DMS114 treated with DMSO at 0.1 percent for 48 hours (cell line): ENCODE data around the gene KCNH3.
"Not testable (repeated sequence)": the region's sequence is repeated elsewhere in the genome, so short reads cannot be mapped to it uniquely, and the experiment has no call there.

ENCODE experiments used
- DNase-seq: peaks from one replicate; lab custom pipeline; 2025; ENCODE audit not compliant: unreplicated experiment; lab: John Stamatoyannopoulos, UW

KCNH3 gene

GRCh38 chr12:49584591-49584990 lies 45.8 kb downstream of the KCNH3 start:
- DNase-seq, result no peak

DNA sequence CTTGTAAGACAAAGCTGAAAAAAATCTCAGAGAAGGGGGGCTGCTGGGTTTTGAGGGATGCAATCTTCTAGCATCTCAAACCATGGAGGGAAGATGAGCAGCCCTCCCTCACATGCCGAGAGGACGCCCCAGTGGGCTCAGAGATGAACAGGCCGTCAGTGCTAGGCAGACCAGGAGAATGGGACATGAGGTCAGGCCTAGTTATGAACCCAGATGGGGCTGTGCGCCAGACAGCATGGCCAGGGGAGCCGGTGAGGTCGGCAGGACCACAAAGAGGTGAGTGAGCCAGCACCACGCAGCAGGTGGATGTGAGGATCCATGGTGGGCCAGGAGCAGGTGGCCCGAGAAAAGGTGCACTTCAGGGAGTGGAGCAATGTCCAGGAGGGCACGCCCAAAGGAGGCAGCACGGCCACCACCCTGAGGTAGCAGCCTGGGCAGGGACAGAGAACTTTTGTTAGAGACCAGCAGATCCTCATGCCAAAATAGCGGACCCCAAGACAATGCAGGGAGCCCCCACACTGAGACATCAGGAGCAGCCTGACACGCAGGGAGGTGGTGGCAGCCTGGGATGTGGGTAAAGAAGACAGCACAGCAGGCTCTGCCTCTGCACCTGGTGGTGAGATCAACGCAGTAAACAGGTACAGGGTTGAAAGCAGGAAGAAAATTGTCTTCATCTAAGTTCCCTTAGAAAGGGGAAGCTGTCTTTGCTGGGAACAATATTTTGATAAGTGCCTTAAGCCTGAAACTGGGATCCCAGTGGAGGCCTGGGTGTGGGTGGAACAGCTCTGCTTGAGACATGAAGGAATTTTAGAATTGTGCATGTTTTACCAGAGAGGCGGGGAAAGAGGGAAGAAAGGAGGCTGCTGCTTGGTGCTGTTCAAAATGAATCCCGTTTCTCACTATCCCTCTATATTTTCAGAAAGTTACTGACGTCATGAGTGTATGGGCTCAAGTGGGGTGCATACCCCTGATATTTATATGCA lies 46.9 kb downstream of the KCNH3 start:
- DNase-seq, result no peak

DNA sequence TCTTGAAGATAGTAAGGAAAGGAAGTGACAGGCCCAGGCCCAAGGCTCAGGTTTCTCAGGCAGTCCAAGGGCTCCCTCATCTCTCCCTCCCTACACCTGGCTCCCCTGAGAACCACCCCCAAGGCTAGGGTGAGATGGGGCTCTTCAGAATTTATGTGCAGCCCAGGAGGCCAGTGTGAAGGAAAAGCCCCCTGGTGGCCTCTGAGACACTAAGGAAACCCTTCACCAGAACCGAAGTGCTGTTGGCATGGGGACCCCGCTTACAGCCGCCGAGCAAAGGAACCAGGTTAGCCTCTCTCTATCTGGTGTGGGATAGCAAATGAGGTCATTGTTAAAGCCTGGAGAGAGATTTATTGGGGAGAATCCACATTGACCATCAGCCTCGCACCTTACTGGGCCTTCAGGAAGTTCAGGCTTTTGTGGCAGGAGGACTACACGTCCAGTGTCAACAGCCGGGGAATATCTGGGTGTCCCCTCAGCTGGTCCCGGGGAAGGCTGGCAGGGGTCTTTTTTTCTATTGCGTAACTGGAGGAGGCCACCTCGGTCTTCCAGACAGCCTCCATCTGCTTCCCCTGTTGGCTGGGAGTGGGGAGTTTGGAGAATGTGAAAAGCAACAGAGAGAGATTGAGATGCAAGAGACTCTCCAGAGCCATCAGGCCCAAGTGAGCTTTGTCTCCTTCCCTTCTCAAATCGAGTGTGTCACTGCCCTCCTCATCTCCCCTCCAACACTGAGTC lies 48.5 kb downstream of the KCNH3 start:
- no peak for DNase-seq

DNA sequence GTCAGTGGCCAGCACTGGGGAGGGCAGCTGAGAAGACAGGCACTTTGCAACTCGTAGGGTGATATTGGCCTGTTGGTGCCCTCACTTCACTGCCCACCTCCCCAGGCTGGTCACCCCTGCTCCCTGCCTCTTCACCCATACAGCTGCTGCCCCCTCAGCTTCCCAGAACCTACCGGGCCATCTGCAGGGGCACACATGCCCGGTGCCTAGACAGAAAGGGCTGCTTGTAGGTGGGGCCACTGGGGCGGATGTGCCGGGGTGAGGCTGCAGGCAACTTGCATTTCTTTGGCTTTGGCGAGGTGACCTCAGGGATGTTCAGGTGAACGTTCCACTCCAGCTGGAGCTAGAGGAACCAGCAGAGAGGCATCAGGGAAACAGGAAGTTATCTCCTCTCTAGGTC lies 49.5 kb downstream of the KCNH3 start:
- no peak for DNase-seq

DNA sequence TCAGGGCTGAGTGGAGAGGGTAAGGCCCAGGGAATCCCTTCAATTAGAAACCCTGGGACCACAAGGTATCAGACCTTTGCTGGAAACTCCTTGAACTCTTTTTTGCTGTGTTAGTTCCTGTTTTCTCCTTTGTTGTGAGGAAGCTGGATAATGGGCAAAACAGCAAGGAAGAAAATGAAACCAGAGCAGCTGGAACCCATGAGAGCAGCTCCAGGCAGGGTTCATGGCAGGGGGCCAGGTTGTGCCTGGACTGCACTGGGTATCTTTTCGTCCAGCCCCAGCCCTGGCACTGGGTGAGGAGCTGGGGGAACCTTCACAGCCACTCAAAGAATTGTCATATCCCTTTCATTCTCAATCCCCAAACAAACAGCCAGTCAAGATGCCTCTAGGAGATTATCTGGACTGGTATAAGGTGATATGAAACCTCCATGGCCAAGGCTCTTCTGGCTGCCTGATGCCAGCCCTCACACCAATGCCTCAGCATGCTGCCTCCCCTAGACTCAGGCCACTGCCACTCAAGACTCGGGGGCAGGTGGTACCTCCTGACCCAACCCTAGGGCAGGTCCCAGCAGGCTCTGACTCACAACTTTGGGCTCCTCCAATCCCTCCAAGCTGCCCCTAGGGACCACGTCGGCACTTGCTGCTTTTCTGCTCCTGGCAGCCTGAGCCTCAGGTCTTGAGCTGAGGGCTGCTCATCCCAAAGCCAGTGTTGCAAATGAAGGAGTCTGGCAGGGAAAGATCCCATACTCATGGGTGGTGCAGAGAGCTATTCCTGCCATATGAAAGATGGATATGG lies 50.1 kb downstream of the KCNH3 start:
- DNase-seq, result no peak

DNA sequence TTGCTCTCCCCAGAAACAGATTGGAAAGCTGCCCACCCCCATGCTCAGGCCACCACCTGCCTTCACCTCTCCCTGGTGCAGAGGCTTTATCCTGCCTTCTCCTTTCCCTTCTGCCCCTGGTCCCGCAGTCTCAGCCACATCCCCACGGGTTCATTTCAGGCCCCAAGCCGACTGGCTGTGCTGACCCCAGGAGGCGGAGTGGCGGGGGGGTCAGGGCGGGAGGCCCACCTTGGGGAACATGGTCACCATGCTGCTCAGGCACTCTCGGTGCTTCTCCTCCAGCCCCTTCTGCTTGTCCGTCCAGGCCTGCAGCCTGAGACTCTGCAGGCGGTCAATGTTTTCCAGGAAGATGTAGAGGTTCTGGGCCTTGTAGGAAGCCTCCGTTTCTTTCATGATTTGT lies 59.7 kb downstream of the KCNH3 start:
- DNase-seq, result no peak

- no peak for DNase-seq
Measured at GRCh38 chr12:49599961-49600360, 61.1 kb downstream of the KCNH3 start.

DNA sequence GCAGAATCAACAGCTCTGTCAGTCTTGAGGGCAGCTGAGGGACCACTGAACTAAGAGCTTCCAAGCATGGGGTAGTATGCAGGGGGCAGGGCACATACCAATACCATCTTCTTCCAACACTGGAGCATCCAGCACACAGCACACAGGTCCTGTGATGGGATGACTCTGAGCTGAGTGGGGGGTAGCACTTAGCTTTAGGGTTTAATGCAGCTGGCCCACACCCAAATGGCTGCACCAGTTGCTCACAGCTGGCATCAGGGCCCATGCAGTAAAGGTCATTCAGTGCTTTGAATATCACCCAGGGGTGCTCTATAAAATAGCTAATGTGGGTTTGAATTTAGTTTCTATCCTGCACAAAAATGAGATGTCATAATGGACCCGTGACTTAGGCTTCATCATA lies 64.9 kb downstream of the KCNH3 start:
- no peak for DNase-seq

- no peak for DNase-seq
Measured at GRCh38 chr12:49604856-49605255, 66.0 kb downstream of the KCNH3 start.

- not testable (repeated sequence) for DNase-seq
Measured at GRCh38 chr12:49605539-49605938, 66.7 kb downstream of the KCNH3 start, which contains the start of gene FAM186B. TSS of gene FAM186B (minus strand) at chr12:49605639. CDS start at chr12:49605477, 162 bp downstream.
